Endothelial cell of umbilical vein (primary cell): ENCODE measurements around the gene PSKH1. TPM values are rescaled to one million over a fixed set of nuclear protein-coding genes. Genes with fewer than 3 reads are reported as not detected.

ENCODE experiments used
- BruUV-seq: library from RNA; stranded (reverse); fragments of 400-500 nt; replicated peaks from 2 replicates; lab custom pipeline; 2021; lab: Mats Ljungman, UMichigan
- CTCF ChIA-PET: fragments of 300-600, 350-600 bp; sonication (Branson Sonifier 250); formaldehyde crosslinking; loops from one replicate; lab custom pipeline; 2021; ENCODE audit warnings: antibody characterized with exemption, inconsistent platforms; lab: Charles Lee
- POLR2A ChIA-PET: fragments of 300-600, 350-600 bp; sonication (Branson Sonifier 250); formaldehyde crosslinking; loops from one replicate; lab custom pipeline; 2021; ENCODE audit warnings: antibody characterized with exemption, inconsistent platforms; lab: Charles Lee
- DNase-seq: peaks from one replicate; pipeline ENCODE4 v3.0.0-alpha.2; 2011; ENCODE audit warnings: low read depth, low spot score
- FAIRE-seq: peaks from 2 replicates; lab custom pipeline; 2011; peaks lifted over from hg19 to GRCh38; lab: Jason Lieb, UNC
- H2AFZ ChIP-seq: 2 replicates; pipeline ENCODE4 v1.6.0; 2012; ENCODE audit warnings: low read depth, low read length, control low read depth, inconsistent platforms
- H3K27ac ChIP-seq: 2 replicates; pipeline ENCODE4 v1.5.1; 2011; ENCODE audit warnings: low read depth, mild to moderate bottlenecking, control low read depth, low read length, moderate library complexity; ENCODE audit not compliant: insufficient read depth
- H3K27me3 ChIP-seq, 2 experiments: 2 replicates each; pipeline versions ENCODE4 v1.6.0 to v1.6.1; 2011; ENCODE audit warnings: low read length in 2 of 2, mixed read lengths in 1 of 2; ENCODE audit not compliant: control insufficient read depth in 2 of 2, insufficient read depth in 2 of 2
- H3K36me3 ChIP-seq, 2 experiments: 2 replicates in 1 of 2; 3 replicates in 1 of 2; pipeline ENCODE4 v1.5.1; 2011; ENCODE audit warnings: low read length in 2 of 2, mild to moderate bottlenecking in 1 of 2, moderate library complexity in 1 of 2; ENCODE audit not compliant: control insufficient read depth in 2 of 2, insufficient read depth in 2 of 2; ENCODE audit errors: extremely low read depth in 1 of 2
- H3K4me1 ChIP-seq: 3 replicates; pipeline ENCODE4 v1.5.1; 2011; ENCODE audit warnings: mild to moderate bottlenecking, low read length; ENCODE audit not compliant: control insufficient read depth, insufficient read depth; ENCODE audit errors: extremely low read depth
- H3K4me2 ChIP-seq: 2 replicates; pipeline ENCODE4 v1.6.1; 2011; ENCODE audit warnings: low read length, control low read depth, mixed read lengths; ENCODE audit not compliant: insufficient read depth
- H3K4me3 ChIP-seq, 3 experiments: fragments of 200-600 bp in 1 of 3; sonication (generic), shearing (Covaris generic) in 1 of 3; replicated peaks in 1 of 3; 2 replicates each; pipeline ENCODE4 v1.5.1; 2011 to 2016; ENCODE audit warnings: control low read depth in 3 of 3, low read length in 3 of 3, mild to moderate bottlenecking in 2 of 3, inconsistent platforms in 1 of 3, low read depth in 1 of 3, moderate library complexity in 1 of 3; ENCODE audit not compliant: insufficient read depth in 1 of 3
- H3K79me2 ChIP-seq: 2 replicates; pipeline ENCODE4 v1.6.0; 2012; ENCODE audit warnings: low read length, inconsistent platforms; ENCODE audit not compliant: control insufficient read depth, insufficient read depth
- H3K9ac ChIP-seq: replicated peaks from 2 replicates; pipeline ENCODE3; 2011; ENCODE audit warnings: low read length, control low read depth; ENCODE audit not compliant: insufficient read depth; ENCODE audit errors: extremely low read depth
- H3K9me1 ChIP-seq: replicated peaks from 3 replicates; pipeline ENCODE4 v1.6.0; 2011; ENCODE audit warnings: mild to moderate bottlenecking, low read length; ENCODE audit not compliant: control insufficient read depth, insufficient read depth; ENCODE audit errors: extremely low read depth
- H3K9me3 ChIP-seq: replicated peaks from 2 replicates; pipeline ENCODE4 v1.5.1; 2012; ENCODE audit warnings: low read length, inconsistent platforms; ENCODE audit not compliant: control insufficient read depth, insufficient read depth
- H4K20me1 ChIP-seq: replicated peaks from 2 replicates; pipeline ENCODE3; 2011; ENCODE audit warnings: mild to moderate bottlenecking, low read length; ENCODE audit not compliant: control insufficient read depth, insufficient read depth; ENCODE audit errors: extremely low read depth
- CTCF ChIP-seq, 2 donors: IDR thresholded peaks; 1 replicate in 1 of 2; 2 replicates in 1 of 2; pipeline ENCODE4 v1.5.1; 2011; ENCODE audit warnings: low read length in 2 of 2, mild to moderate bottlenecking in 2 of 2, moderate library complexity in 2 of 2, control low read depth in 1 of 2, inconsistent platforms in 1 of 2, low read depth in 1 of 2; ENCODE audit not compliant: insufficient read depth in 1 of 2; ENCODE audit errors: extremely low read depth in 1 of 2
- EZH2 ChIP-seq: IDR thresholded peaks from 2 replicates; pipeline ENCODE4 v1.6.1; 2012; ENCODE audit warnings: borderline replicate concordance, low read depth, mild to moderate bottlenecking, moderate library complexity, low read length, inconsistent platforms; ENCODE audit not compliant: severe bottlenecking
- FOS ChIP-seq: IDR thresholded peaks from 2 replicates; pipeline ENCODE4 v1.6.1; 2011; ENCODE audit warnings: mild to moderate bottlenecking, low read length, moderate library complexity, borderline replicate concordance; ENCODE audit not compliant: insufficient read depth
- GATA2 ChIP-seq: IDR thresholded peaks from 2 replicates; pipeline ENCODE4 v1.7.0; 2011; ENCODE audit warnings: low read depth, mild to moderate bottlenecking, moderate library complexity, mixed read lengths, low read length; ENCODE audit not compliant: insufficient read length, insufficient read depth
- JUN ChIP-seq: IDR thresholded peaks from 2 replicates; pipeline ENCODE4 v1.6.1; 2011; ENCODE audit warnings: borderline replicate concordance, low read depth; ENCODE audit not compliant: insufficient read length, insufficient read depth
- MAX ChIP-seq: IDR thresholded peaks from 2 replicates; pipeline ENCODE4 v1.6.1; 2011; ENCODE audit not compliant: insufficient read depth, insufficient read length
- MYC ChIP-seq: IDR thresholded peaks from one replicate; pipeline ENCODE4 v1.6.1; 2011; ENCODE audit warnings: mild to moderate bottlenecking, low read depth, low read length
- POLR2A ChIP-seq: IDR thresholded peaks from 2 replicates; pipeline ENCODE4 v1.6.1; 2012; ENCODE audit warnings: low read depth, mild to moderate bottlenecking, control low read depth, low read length
- POLR2AphosphoS5 ChIP-seq: IDR thresholded peaks from 2 replicates; pipeline ENCODE4 v1.6.1; 2012; ENCODE audit warnings: low read depth, mild to moderate bottlenecking, control low read depth, low read length, moderate library complexity; ENCODE audit not compliant: insufficient read depth
- dilution Hi-C: fragments of 300-500 bp; cut with MboI; formaldehyde crosslinking; loops from one replicate; pipeline ENCODE4 v1.15.0; 2019; ENCODE audit warnings: low sequenced_read_pairs; ENCODE audit not compliant: extremely low pct_ligation_motif_present
- intact Hi-C: fragments of 100-400 bp; cut with micrococcal nuclease; formaldehyde crosslinking; loops from one replicate; pipeline ENCODE4 v1.10.0; 2022
- polyA plus RNA-seq, 4 experiments: library from polyadenylated mRNA; depleted of rRNA in 3 of 4; stranded (reverse) in 3 of 4; unstranded in 1 of 4; fragments of >200 nt; gene quantifications; 2 replicates each; pipeline versions ENCODE4 v1.2.1 to v1.2.3, GENCODE V29; 2011 to 2012; ENCODE audit warnings: missing spikeins in 1 of 4
- total RNA-seq: library from RNA; stranded (reverse); gene quantifications from 2 replicates; pipeline ENCODE4 v1.2.3, GENCODE V29; 2021

The PSKH1 gene
- total and polyA plus RNA-seq, 2 donors (not counting 3 experiments of a cell fraction or from before 2014, with no cell fraction given): 25.9 to 42.6 TPM

GRCh38 chr16:67882374-67883145 is 10.5 kb upstream of the PSKH1 start:
- H4K20me1 ChIP-seq: no peaks in the 10 kb centered on the region
- H3K9me3 ChIP-seq: no peaks in the 10 kb centered on the region
- no peaks in the 10 kb centered on the region for H3K79me2 ChIP-seq
- H3K9ac ChIP-seq: no peak overlapping the region
- TF ChIP-seq MYC (no peak), JUN (no peak), MAX (no peak), FOS (no peak), POLR2AphosphoS5 (no peak), POLR2A (no peak), CTCF (IDR thresholded peaks at IDR 0.05; ENCODE audit: extremely low read depth in 1 of 2, insufficient read depth in 1 of 2, low read depth in 1 of 2, low read length in 2 of 2) (no peak), EZH2 (no peak), GATA2 (no peak)
- no peak for FAIRE-seq
- H3K36me3 ChIP-seq: peaks cover 14 to 83% of the 10 kb centered on the region in 2 experiments
- H3K4me3 ChIP-seq: no peak overlapping the region
- no peaks in the 10 kb centered on the region for H3K9me1 ChIP-seq
- no peak overlapping the region for H3K27ac ChIP-seq
- BruUV-seq: no TSS peak
- no peak overlapping the region for H2AFZ ChIP-seq
- intact Hi-C loops: loop anchor here (1.0 to 5.0 kb wide), 3 partner anchors 46 to 180 kb away; no protein-coding TSS in a partner anchor
- dilution Hi-C loops: no loop called here
- ChIA-PET POLR2A (interaction anchor here (0.6 kb wide), 1 partner anchor 11 kb away, joined by 3 read pairs; the partner anchor contains the start of gene PSKH1), CTCF (interaction anchor here (0.7 to 5.4 kb wide), 19 partner anchors 8 to 361 kb away, joined by 3 to 106 read pairs (median 13); partner anchors contain the start of genes CTRL, EDC4, PSKH1 and PSMB10)
- no peak for DNase-seq
- no peaks in the 10 kb centered on the region for H3K4me1 ChIP-seq
- no peaks in the 10 kb centered on the region for H3K27me3 ChIP-seq
- no peak overlapping the region for H3K4me2 ChIP-seq
